Urinary bladder (tissue), 4 donors: Measurements from ENCODE around the gene KIAA0232. TPM values are rescaled to one million over a fixed set of nuclear protein-coding genes. Genes with fewer than 3 reads are reported as not detected.
"Not testable (repeated sequence)": the region's sequence is repeated elsewhere in the genome, so short reads cannot be mapped to it uniquely, and the experiment has no call there.

Experiments
- DNase-seq: peaks from one replicate; pipeline ENCODE4 v3.0.0-alpha.2; 2015; ENCODE audit errors: extremely low spot score
- H3K27ac ChIP-seq: one replicate; pipeline ENCODE4 v1.5.1; 2013; ENCODE audit warnings: low read depth, mild to moderate bottlenecking, moderate library complexity
- H3K36me3 ChIP-seq: one replicate; pipeline ENCODE4 v1.6.1; 2013; ENCODE audit warnings: mild to moderate bottlenecking, moderate library complexity; ENCODE audit not compliant: insufficient read depth
- H3K4me1 ChIP-seq: one replicate; pipeline ENCODE4 v1.6.1; 2013; ENCODE audit warnings: mild to moderate bottlenecking, moderate library complexity; ENCODE audit not compliant: insufficient read depth
- H3K4me3 ChIP-seq: one replicate; pipeline ENCODE4 v1.5.1; 2013; ENCODE audit warnings: low read depth, low read length
- WGBS: extraction: QIAGEN DNeasy Blood & Tissue Kit; methylation state at CpG from one replicate; pipeline ENCODE4 v1.1.7; 2013; 5-methylcytosine and 5-hydroxymethylcytosine counted together
- polyA plus RNA-seq: library from polyadenylated mRNA; stranded (reverse); fragments of 200-250 nt; gene quantifications from one replicate; pipeline ENCODE4 v1.2.3, GENCODE V29; 2013
- total RNA-seq: library from RNA; depleted of rRNA; stranded (reverse); fragments of >200 nt; gene quantifications from one replicate; pipeline ENCODE4 v1.2.3, GENCODE V29; 2014
- donor health status: healthy with polysubstance abuse.
- donor health status: healthy.

The KIAA0232 gene
- total and polyA plus RNA-seq, 2 donors: 18.8 to 32.8 TPM

DNA sequence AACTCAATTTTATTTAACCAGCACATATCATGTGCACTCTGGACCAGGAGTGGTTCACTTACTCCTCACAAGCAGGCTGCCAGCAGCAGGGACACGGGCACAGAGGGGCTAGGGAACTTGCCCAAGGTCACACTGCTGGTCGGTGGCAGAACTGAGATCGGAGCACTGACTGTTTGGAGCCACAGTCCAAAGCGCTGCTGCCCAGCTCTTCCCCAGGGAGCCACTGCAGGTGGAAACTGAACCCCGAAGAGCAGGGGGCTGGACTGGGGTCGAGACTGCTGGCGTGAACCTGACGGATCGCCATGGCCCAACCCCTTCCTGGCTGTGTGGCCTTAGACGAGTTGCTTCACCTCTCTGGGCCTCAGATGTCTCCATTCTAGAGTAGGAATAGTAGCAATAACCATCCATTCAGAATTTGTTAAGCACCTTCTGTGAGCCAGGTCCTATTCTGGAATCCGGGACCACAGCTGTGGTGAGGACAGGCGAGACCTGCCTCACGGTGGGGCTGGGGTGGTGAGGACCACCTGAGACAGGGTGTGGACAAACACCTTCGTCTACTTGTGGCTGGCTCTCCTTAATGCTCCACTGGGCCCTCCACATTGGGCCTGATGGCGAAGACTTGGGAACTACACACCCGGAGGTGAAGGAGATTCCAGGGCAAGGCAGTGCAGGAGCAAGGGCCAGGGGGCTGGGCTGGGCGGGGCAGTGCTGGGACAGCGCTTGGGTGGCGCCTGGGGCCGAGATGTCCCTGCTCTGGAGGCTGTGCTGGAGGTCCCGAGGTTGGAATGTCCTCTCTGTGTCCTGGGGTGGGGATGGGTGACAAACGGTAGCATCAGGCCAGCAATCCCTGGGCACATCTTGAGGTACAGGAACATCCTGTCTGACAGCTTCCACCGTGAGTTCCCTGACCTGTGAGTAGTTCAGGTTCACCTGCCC is 32.0 kb upstream of the KIAA0232 start:
- 84% methylated on average over 23 of the region's 23 CpGs for WGBS
- Histone ChIP-seq H3K4me3 (no peak overlapping the region), H3K36me3 (no peaks in the 10 kb centered on the region), H3K4me1 (no peaks in the 10 kb centered on the region), H3K27ac (peak overlapping the region; percentile 30)
- no peak for DNase-seq

DNA sequence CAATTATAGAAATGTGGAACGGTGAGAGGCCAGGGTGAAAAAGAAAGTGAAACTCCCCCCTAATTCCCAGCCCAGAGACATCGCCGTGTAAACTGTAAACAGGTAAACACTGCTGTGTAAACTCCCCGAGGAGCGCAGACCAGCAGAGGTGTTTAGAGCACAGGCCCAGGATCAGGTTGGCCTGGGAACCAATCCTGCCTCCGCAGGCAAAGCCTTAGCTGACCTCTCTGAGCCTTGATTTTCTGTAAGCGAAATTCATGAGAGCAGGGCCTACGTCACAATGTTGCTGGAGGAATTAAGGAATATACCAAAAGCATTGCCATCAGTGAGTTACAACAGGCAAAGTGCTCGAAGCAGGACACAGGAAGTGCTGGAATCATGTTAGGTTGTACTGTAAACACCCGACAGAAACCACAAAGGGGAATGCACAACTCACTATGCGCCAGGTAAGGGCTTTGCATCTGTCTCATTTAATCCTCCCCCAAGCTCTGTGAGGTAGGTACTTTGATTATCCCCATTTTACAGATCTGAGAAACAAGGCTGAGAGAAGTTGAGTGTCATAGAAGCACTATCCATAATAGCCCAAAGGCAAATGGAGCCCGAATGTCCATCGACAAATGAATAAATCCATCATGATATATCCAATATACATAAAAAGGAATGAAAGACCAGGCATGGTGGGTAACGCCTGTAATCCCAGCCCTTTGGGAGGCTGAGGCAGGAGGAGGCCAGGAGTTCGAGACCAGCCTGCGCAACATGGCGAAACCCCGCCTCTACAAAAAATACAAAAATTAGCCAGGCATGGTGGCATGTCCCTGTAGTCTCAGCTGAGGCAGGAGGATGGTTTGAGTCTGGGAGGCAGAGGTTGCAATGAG is 30.7 kb upstream of the KIAA0232 start:
- Histone ChIP-seq H3K27ac (no peak overlapping the region), H3K36me3 (no peaks in the 10 kb centered on the region), H3K4me3 (no peak overlapping the region), H3K4me1 (no peaks in the 10 kb centered on the region)
- DNase-seq: no peak
- 66% methylated on average over 18 of the region's 18 CpGs for WGBS

DNA sequence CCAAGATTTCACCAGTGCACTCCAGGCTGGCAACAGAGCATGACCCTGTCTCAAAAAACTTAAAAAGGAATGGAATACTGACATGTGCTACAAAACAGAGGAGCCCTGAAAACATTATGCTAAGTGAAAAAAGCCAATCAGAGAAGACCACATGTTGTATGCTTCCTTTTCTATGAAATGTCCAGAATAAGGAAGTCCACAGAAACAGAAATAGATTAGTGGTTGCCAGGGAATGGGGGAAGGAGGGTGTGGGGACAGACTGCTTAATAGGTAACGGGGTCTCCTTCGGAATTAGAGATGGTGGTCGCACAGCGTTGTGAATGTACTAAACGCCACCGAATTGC is 30.1 kb upstream of the KIAA0232 start:
- no peak for DNase-seq
- no peaks in the 10 kb centered on the region for H3K36me3 ChIP-seq
- H3K4me1 ChIP-seq: no peaks in the 10 kb centered on the region
- H3K4me3 ChIP-seq: no peak overlapping the region
- H3K27ac ChIP-seq: no peak overlapping the region
- 91% methylated on average over 6 of the region's 6 CpGs for WGBS

DNA sequence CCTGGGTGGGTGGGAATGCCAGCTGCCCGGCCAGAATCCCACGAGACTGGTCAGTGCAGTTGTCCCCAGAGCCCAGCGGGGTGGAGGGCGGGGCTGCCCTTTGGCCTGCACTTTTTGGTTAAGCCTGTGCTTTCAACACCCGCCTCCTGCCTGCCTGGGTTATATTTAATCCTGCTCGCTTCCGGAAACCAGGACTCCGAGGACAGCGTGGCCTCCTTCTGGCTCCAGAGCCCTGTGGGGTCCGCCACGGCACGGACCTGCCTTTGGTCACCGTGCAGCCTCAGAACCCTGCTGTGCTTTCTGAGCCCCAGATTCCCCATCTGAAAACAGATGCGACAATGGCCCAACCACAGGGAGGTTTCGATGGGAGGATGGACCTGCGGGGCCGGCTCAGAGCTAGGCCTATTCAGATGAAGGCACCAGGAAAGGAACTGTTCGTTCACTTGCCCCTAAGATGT is 29.4 kb upstream of the KIAA0232 start:
- Histone ChIP-seq H3K4me1 (no peaks in the 10 kb centered on the region), H3K36me3 (no peaks in the 10 kb centered on the region), H3K27ac (no peak overlapping the region), H3K4me3 (no peak overlapping the region)
- WGBS: 74% methylated on average over 18 of the region's 18 CpGs
- no peak for DNase-seq

DNA sequence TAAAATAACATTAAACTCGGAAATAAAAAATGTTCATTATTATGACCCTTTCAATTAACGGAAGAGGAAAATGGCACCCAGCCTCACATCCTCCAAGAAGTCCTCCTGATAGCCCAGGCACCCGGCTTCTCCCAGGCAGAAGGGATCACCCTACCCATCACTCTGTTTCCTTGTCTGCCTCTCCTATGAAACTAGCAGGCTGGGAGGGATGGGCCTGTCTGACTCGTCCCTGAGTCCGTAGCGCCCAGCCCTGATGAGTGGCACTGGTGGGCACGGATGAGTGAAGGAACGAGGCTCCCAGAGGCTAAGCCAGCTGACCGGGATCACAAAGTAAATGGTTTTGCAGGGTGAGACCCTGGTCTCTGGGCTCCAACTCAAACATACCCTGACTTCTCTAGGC is 28.6 kb upstream of the KIAA0232 start:
- 91% methylated on average over 9 of the region's 9 CpGs for WGBS
- Histone ChIP-seq H3K4me1 (no peaks in the 10 kb centered on the region), H3K27ac (no peak overlapping the region), H3K36me3 (no peaks in the 10 kb centered on the region), H3K4me3 (no peak overlapping the region)
- DNase-seq: no peak

DNA sequence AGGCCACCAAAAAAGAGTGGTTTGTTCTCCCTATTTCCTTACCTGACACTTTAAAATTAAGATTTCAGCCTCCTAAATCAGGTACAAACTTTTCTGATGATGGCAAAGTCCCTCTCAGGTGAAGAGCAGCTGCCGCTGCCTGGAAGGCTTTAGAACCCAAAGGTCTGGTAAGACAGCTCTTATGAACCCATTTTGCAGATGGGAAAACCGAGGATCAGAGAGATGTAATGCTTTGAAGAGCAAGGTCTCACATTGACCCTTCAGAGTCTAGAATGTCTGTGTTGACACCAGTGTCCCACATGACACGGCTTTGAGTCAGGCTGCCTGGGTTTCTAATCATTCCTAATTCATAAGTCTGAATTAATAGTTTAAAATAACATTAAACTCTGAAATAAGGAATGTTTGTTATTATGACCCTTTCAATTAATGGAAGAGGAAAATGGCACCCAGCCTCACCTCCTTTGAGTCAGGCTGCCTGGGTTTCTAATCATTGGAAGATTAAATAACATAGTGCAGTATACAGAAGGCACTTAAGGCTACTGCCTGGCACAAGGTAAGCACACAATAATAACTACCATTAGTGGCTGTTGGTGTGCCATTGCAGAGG is 27.9 kb upstream of the KIAA0232 start:
- no peaks in the 10 kb centered on the region for H3K4me1 ChIP-seq
- no peak overlapping the region for H3K4me3 ChIP-seq
- no peak overlapping the region for H3K27ac ChIP-seq
- H3K36me3 ChIP-seq: no peaks in the 10 kb centered on the region
- no peak for DNase-seq
- 92% methylated on average over 3 of the region's 3 CpGs for WGBS

DNA sequence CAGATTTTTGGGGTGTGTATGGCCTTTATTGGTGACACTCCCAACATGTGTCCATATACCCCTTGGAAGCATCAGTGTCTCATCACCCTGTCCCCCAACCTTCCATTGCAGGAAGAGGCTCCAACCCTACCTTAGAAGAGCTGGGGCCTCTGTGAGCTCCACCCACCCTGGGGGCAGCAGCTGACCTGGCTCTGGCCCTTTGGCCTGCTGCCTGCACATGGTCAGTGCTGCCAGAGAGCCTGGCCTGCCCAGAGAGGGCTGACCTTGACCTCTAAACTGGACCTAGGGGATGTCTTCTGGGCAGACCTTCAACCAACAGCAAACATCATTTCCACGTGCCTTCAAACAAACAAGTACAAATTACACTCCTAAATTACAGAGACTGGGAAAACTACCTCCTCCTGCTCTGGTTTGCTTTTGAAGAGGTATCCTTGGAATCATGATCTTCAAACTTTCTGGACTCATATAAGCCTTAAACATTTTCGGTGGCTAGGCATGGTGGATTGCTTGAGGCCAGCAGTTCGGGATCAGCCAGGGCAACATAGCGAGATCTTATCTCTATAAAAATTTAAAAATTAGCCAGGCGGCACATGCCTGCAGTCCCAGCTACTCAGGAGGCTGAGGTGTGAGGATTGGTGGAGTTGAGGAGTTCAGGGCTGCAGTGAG is 27.3 kb upstream of the KIAA0232 start:
- no peak for DNase-seq
- H3K27ac ChIP-seq: no peak overlapping the region
- no peaks in the 10 kb centered on the region for H3K36me3 ChIP-seq
- no peaks in the 10 kb centered on the region for H3K4me1 ChIP-seq
- 80% methylated on average over 5 of the region's 5 CpGs for WGBS
- no peak overlapping the region for H3K4me3 ChIP-seq

DNA sequence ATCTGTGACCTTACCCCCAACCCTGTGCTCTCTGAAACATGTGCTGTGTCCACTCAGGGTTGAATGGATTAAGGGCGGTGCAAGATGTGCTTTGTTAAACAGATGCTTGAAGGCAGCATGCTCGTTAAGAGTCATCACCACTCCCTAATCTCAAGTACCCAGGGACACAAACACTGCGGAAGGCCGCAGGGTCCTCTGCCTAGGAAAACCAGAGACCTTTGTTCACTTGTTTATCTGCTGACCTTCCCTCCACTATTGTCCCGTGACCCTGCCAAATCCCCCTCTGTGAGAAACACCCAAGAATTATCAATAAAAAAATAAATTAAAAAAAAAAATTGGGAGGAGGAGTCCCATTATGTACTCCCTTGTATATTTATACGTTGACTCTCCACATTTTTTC is 26.2 kb upstream of the KIAA0232 start:
- not testable (repeated sequence) for H3K27ac ChIP-seq, H3K4me1 ChIP-seq, H3K36me3 ChIP-seq, H3K4me3 ChIP-seq, DNase-seq
- 67% methylated on average over 2 of the region's 6 CpGs for WGBS

DNA sequence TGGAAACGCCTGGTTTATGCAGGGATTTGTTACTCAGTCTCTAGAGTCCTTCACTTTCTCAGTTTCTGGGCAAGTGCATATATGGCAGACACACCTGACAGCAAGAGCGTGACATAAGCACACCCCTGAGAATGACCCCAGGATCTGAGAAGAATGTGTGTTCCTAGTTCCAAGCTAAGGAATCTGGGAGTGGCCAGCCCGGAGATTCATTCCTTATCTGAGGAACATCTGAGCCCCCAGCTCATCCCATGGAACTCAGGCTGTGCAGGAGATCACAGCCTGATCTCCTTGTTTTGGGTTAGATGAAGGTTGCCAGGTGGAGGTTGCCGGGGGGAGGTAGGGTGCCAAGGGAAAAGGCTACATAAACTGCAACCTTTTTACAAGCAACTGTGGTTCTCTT is 23.8 kb upstream of the KIAA0232 start:
- WGBS: 63% methylated on average over 4 of the region's 4 CpGs
- no peaks in the 10 kb centered on the region for H3K4me1 ChIP-seq
- H3K27ac ChIP-seq: no peak overlapping the region
- no peak for DNase-seq
- H3K36me3 ChIP-seq: no peaks in the 10 kb centered on the region
- no peak overlapping the region for H3K4me3 ChIP-seq

DNA sequence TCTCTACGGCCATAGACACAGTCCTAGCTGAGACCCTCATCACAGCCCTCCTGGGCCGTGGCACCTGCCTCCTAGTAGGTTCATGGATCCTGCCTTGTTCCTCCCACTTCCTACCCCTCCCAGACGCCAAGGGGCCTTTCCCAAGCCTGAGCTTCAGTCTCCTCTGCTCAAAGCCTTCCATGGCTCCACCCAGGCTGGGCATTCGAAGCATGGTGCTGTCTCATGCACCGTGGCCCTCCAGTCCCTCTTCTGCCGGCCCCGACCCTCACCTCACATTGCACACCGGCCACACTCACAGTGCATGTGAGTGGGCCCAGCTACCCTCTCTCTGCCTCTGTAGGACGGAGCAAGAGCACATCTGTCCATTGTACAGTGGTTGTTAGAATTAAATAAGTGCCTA is 21.7 kb upstream of the KIAA0232 start:
- no peak overlapping the region for H3K27ac ChIP-seq
- no peaks in the 10 kb centered on the region for H3K36me3 ChIP-seq
- 94% methylated on average over 9 of the region's 9 CpGs for WGBS
- H3K4me3 ChIP-seq: no peak overlapping the region
- H3K4me1 ChIP-seq: no peaks in the 10 kb centered on the region
- DNase-seq: no peak

DNA sequence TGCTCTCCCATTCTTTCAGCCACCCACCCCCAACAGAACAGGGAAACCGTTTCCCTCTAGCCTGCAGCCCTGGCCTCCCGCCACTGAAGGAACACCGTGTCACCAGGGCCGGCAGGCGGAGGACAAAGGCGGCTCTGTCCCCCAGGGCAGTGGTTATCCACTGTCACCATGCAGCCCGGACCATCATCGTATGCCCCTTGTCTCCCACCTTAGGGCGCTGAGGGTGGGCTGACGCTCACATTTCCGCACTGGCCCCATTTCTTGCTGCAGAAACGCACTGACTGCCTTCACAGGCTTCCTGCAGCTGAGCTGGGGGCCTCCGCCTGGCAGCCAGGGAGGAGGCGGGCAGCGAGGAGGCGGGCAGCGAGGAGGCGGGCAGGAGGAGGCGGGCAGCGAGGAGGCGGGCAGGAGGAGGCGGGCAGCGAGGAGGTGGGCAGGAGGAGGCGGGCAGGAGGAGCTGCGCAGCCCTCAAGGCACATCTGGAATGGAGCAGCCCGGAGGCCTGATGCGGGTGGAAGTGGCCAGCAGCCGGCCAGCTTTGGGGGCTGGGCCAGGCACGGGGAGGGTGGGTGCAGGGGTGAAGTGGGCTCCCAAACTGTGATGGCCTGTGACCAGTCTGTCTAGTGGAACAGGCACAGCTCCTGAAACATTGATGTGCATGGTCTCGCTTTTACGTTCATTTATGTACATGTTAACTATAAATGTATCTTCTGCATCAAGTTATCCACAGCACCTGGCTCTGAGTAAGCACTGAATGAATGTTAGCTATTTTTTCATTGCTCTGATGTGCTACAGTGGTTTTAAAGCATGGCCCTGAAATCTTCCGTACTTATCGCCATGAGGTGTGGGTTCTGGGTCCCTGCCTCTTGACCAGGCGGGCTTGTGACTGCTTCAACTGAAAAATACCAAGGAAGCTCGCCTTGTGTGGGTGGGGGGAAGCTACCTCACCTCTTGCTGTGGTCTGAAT is 20.6 kb upstream of the KIAA0232 start:
- DNase-seq: no peak
- Histone ChIP-seq H3K36me3 (no peaks in the 10 kb centered on the region), H3K4me1 (no peaks in the 10 kb centered on the region), H3K27ac (no peak overlapping the region), H3K4me3 (no peak overlapping the region)
- WGBS: 79% methylated on average over 35 of the region's 35 CpGs

DNA sequence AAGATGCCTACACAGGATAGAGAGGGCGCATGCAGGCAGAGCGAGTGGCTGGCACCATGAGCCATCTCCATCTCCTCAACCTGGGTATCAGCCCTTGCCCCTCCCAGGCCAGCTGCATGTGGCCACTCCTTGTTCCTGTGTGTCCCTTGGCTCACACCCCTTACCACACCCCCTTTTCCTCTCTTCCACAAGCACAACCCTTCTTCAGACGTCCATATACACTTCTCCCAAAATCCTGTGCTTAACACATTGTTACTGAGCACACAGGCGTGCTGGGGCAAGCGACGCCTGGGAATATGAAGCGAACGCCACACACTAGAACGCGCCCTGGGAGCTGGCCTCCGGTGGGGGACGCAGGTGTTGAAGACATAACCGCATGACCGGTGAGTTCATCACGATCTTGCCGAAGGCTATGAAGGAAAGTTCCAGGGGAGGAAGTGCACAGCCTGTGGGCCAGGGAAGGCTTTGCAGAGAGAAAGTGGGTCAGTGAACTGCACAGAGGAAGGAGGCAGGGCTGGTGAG is 19.1 kb upstream of the KIAA0232 start:
- Histone ChIP-seq H3K27ac (no peak overlapping the region), H3K36me3 (no peaks in the 10 kb centered on the region), H3K4me3 (no peak overlapping the region), H3K4me1 (no peaks in the 10 kb centered on the region)
- WGBS: 74% methylated on average over 16 of the region's 16 CpGs
- DNase-seq: no peak
